ENCODE data around the gene GRAMD2A.

The GRAMD2A gene

DNA sequence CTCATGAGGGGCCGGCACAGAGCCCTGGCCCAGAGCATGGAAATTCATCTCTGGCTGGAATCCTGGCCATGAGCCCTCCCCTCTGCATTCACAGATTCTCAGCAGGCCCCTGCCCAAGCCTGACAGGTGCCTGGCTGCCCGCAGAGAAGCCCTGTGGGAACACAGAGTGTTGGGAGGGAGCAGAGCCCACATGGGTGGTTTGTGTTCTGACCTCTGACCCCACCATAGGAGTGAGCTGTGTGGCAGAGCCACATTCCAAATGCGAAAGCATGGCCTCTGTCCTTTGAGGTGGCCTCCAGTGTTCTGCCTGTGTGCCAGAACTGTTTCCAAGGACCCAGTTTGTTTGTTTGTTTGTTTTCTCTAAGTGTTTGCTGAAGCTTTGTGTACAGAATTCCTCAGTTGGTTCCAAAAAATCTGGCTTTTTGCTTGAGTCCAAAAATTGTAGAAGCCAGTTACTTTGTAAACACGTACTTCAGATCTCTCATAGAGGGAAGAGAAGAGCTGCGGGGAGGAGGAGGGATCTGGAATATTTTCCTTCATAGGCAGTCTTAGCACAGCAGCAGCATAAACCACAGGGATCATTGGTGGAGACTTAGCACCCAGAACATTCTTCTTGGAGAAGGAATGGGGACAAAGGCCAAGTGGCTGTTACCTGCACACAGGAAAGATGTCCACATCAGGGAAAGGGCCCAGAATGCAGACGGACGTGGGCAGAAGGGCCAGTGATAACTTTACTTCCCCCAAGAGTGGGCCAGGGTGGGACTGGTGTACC, 36.0 kb downstream of the GRAMD2A start:
- no peak for DNase-seq (ENCODE audit: low read depth)
- H3K4me3 ChIP-seq (ENCODE audit: low read depth, low read length): no peak overlapping the region
- TF ChIP-seq, protein P1, sequence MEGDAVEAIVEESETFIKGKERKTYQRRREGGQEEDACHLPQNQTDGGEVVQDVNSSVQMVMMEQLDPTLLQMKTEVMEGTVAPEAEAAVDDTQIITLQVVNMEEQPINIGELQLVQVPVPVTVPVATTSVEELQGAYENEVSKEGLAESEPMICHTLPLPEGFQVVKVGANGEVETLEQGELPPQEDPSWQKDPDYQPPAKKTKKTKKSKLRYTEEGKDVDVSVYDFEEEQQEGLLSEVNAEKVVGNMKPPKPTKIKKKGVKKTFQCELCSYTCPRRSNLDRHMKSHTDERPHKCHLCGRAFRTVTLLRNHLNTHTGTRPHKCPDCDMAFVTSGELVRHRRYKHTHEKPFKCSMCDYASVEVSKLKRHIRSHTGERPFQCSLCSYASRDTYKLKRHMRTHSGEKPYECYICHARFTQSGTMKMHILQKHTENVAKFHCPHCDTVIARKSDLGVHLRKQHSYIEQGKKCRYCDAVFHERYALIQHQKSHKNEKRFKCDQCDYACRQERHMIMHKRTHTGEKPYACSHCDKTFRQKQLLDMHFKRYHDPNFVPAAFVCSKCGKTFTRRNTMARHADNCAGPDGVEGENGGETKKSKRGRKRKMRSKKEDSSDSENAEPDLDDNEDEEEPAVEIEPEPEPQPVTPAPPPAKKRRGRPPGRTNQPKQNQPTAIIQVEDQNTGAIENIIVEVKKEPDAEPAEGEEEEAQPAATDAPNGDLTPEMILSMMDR (IDR thresholded peaks at IDR 0.05; ENCODE audit: low read depth, low read length, missing control alignments): no peak

DNA sequence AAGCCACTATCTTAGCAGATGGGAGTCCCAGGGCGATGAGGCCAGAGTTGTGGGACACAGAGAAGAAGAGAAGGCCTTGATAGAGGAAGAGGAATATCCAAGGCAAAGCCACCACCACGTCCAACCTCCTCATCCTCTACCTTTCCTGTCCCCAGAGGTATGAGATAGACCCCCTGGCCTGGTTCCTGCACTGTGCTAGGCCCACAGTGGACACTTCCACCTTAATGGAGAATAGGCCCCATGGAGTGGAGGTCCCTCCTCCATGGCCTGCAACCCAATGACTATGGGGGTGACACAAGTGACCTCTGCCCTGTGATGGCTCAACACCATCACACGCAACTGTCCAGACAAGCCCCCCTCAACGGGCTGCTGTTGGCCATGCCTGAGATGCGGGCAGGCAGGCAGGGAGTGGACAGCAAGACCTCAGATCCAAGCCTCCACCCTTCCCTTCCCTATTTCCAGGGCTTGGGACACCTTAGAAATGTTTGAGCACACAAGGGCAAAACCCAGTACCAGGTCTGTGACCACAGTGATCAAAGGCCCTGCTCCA, 36.8 kb downstream of the GRAMD2A start:
- DNase-seq (ENCODE audit: low read depth): no peak
- H3K4me3 ChIP-seq (ENCODE audit: low read depth, low read length): no peak overlapping the region
- TF ChIP-seq, protein P1 (IDR thresholded peaks at IDR 0.05; ENCODE audit: low read depth, low read length, missing control alignments): no peak

DNA sequence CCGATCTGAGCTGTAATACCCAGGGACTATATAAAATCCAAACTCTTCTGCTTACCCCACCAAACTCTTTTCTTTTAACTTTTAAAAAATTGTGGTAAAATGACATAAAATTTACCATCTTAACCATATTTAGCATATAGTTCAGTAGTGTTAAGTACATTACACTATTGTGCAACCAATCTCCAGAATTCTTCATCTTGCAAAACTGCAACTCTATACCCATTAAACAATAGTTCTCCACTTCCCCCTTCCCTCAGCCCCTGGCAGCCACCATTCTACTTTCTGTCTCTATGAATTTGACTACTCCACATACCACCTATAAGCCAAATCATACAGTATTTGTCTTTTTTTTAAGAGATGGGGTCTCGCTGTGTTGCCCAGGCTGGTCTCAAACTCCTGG, 40.7 kb downstream of the GRAMD2A start:
- DNase-seq (ENCODE audit: low read depth): no peak
- H3K4me3 ChIP-seq (ENCODE audit: low read depth, low read length): no peak overlapping the region
- TF ChIP-seq, protein P1 (IDR thresholded peaks at IDR 0.05; ENCODE audit: low read depth, low read length, missing control alignments): no peak

DNA sequence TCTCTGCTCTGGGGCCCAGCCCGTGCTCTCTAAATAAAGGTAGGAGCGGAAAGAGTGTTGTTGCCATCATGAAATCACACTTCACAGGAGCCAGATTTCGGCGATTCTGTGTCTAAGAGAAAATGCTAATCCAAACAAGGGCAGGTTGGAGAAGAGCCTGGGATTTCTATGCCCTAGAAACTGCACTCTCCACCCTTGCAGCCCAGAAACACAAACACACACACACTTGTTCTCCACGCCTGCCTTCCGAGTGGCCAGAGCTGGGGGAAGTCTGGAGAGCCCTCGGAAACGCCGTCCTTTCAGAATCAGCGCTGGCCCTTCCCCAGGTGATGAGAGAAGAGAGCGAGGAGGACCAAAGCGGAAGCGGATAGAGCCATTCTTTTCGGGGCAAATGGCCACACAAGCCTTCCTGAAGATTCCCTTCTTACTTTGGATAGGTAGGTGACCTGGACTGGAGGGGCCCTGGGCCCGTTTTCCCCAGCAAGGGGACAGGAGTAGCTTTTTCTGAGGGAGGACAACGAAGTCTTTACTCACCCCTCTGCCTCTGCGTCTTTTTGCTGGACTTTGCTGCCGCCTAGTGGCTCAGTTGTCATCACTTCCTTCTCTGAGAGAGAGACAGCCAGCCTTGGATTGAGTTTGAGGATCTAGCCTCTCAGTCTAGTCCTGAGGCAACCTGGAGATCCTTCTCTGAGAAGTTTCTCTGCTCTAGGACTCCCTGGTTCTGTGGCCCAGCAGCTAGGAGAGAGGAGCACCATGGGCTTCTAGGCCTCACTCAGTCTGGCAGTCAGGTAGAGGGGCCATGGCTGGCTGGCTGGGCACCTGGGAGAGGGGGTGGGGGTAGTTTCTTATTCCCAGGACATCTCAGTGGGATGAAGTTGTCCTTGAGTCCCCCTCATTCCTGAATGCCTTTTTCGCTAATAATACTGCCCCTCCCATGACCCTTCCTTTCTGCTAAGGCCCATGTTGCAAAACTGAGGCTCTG, 41.7 kb downstream of the GRAMD2A start:
- TF ChIP-seq, protein P1 (IDR thresholded peaks at IDR 0.05; ENCODE audit: low read depth, low read length, missing control alignments): peak; percentile 96
- peak; percentile 48 for DNase-seq (ENCODE audit: low read depth)
- H3K4me3 ChIP-seq (ENCODE audit: low read depth, low read length): peak overlapping the region; percentile 49

DNA sequence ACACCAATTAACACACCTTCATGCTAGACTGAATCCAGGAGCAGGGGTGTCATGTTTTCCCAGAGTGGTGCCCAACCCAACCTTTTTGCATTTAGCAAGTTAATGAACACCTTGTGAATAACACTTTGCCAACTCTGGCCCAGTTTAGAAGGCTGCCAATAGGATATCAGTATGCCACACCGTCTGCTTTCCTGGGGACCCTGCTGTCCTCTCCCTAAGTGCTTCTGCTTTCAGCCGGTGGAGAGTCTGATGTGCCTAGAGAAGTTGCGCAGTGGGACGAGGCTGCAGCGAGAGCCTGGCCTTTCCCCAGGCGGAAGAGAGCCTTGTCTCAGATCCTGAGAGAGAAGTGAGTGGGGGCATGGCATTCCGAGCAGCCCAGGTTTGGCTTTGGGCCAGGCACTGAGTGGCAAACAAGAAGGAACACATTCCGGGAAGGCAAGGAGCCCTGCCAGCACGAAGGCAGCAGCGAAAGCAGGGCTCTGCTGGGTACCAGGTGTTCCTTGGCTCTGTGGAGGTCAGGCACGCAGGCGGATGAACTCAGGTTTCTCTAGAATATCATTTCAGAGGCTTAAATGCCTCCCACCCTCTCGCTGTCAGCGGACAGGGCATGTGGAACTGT, 42.5 kb downstream of the GRAMD2A start:
- DNase-seq (ENCODE audit: low read depth): no peak
- no peak overlapping the region; the same call in 1 of the 2 replicates for H3K4me3 ChIP-seq (ENCODE audit: low read depth, low read length)
- TF ChIP-seq, protein P1 (IDR thresholded peaks at IDR 0.05; ENCODE audit: low read depth, low read length, missing control alignments): no peak

DNA sequence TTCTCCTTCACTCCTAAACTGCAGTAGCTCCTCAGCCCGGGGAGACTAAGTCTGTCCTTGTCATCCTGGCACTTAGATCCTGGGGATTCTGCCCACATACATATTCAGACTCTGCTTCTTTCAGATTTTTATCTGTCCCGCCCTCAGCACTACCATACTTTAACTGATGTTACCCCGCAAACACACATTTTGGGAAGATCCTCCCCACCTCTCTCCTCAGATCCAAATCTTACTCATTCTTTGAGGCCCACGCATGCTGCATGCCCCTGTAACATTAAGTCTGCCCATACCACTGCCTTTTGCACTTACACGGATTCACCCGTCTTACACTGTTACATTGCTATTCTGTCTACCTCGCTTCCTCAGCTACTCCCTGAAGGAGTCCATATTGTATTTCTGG, 43.3 kb downstream of the GRAMD2A start:
- DNase-seq (ENCODE audit: low read depth): no peak
- TF ChIP-seq, protein P1 (IDR thresholded peaks at IDR 0.05; ENCODE audit: low read depth, low read length, missing control alignments): no peak
- H3K4me3 ChIP-seq (ENCODE audit: low read depth, low read length): no peak overlapping the region

Data from GM12864 (cell line).